H1 (cell line): Measurements from ENCODE around the gene PIGH. TPM values are rescaled to one million over a fixed set of nuclear protein-coding genes. Genes with fewer than 3 reads are reported as not detected.

Experiments
- CTCF ChIA-PET: fragments of 300-600 bp; sonication (Branson Sonifier 250); formaldehyde crosslinking; loops from one replicate; lab custom pipeline; 2021; ENCODE audit not compliant: partially characterized antibody; lab: Charles Lee
- POLR2A ChIA-PET: fragments of 300-600 bp; sonication (Branson Sonifier 250); formaldehyde crosslinking; loops from one replicate; lab custom pipeline; 2021; ENCODE audit warnings: inconsistent platforms; ENCODE audit not compliant: partially characterized antibody; lab: Charles Lee
- DNase-seq, 2 experiments: peaks; one replicate each; pipeline versions ENCODE4 v3.0.0 to v3.0.0-alpha.2; 2010 to 2022; ENCODE audit warnings: low spot score in 2 of 2, low read depth in 1 of 2, mixed read lengths in 1 of 2
- FAIRE-seq: peaks from 2 replicates; lab custom pipeline; 2011; peaks lifted over from hg19 to GRCh38; lab: Jason Lieb, UNC
- H2AFZ ChIP-seq: 2 replicates; pipeline ENCODE4 v1.8.1; 2012; ENCODE audit warnings: low read length, inconsistent platforms
- H2AK5ac ChIP-seq: 2 replicates; pipeline ENCODE4 v1.6.1; 2013; ENCODE audit warnings: low read depth, low read length
- H2BK120ac ChIP-seq: replicated peaks from 2 replicates; pipeline ENCODE3; 2013; ENCODE audit warnings: low read depth, low read length, inconsistent platforms
- H2BK12ac ChIP-seq: 2 replicates; pipeline ENCODE4 v1.6.1; 2013; ENCODE audit warnings: low read depth, low read length
- H2BK15ac ChIP-seq: 2 replicates; pipeline ENCODE4 v1.6.1; 2013; ENCODE audit warnings: low read length
- H2BK20ac ChIP-seq: 2 replicates; pipeline ENCODE4 v1.6.1; 2013; ENCODE audit warnings: low read length
- H2BK5ac ChIP-seq: 2 replicates; pipeline ENCODE4 v1.6.1; 2013; ENCODE audit warnings: low read depth, low read length
- H3K14ac ChIP-seq: 2 replicates; pipeline ENCODE4 v1.6.1; 2013; ENCODE audit warnings: inconsistent platforms; ENCODE audit not compliant: insufficient read length
- H3K18ac ChIP-seq: 2 replicates; pipeline ENCODE4 v1.6.1; 2013; ENCODE audit warnings: low read length; ENCODE audit errors: extremely low read depth
- H3K23ac ChIP-seq: 2 replicates; pipeline ENCODE4 v1.6.1; 2013; ENCODE audit warnings: inconsistent platforms; ENCODE audit not compliant: insufficient read length
- H3K23me2 ChIP-seq: 2 replicates; pipeline ENCODE4 v1.6.1; 2013; ENCODE audit warnings: low read depth, low read length
- H3K27ac ChIP-seq: 2 replicates; pipeline ENCODE4 v1.6.1; 2011; ENCODE audit warnings: low read depth, low read length, inconsistent platforms
- H3K27me3 ChIP-seq, 4 experiments: replicated peaks in 1 of 4; 1 replicate in 1 of 4; 2 replicates in 3 of 4; pipeline versions ENCODE4 v1.6.1 to v1.8.1; 2011 to 2013; ENCODE audit warnings: low read length in 3 of 4, mild to moderate bottlenecking in 3 of 4, inconsistent platforms in 2 of 4, mixed read lengths in 2 of 4, moderate library complexity in 1 of 4; ENCODE audit not compliant: control insufficient read depth in 3 of 4, insufficient read depth in 3 of 4; ENCODE audit errors: extremely low read depth in 1 of 4
- H3K36me3 ChIP-seq, 4 experiments: 2 replicates each; pipeline versions ENCODE4 v1.6.1 to v1.8.1; 2011 to 2013; ENCODE audit warnings: mild to moderate bottlenecking in 4 of 4, low read length in 3 of 4, moderate library complexity in 2 of 4, control low read depth in 1 of 4, inconsistent platforms in 1 of 4; ENCODE audit not compliant: insufficient read depth in 4 of 4, control insufficient read depth in 2 of 4
- H3K4ac ChIP-seq: replicated peaks from 2 replicates; pipeline ENCODE3; 2013; ENCODE audit warnings: low read length, low read depth, mixed read lengths, inconsistent platforms; ENCODE audit not compliant: insufficient read length
- H3K4me1 ChIP-seq, 4 experiments: replicated peaks in 1 of 4; 1 replicate in 1 of 4; 2 replicates in 3 of 4; pipeline versions ENCODE4 v1.6.1 to v1.8.1; 2011 to 2013; ENCODE audit warnings: low read length in 3 of 4, inconsistent platforms in 2 of 4, mixed read lengths in 1 of 4; ENCODE audit not compliant: insufficient read depth in 4 of 4, control insufficient read depth in 3 of 4
- H3K4me2 ChIP-seq, 2 experiments: 2 replicates each; pipeline versions ENCODE4 v1.6.1 to v1.8.1; 2011 to 2013; ENCODE audit warnings: low read depth in 2 of 2, low read length in 2 of 2, control low read depth in 1 of 2, inconsistent platforms in 1 of 2, mild to moderate bottlenecking in 1 of 2; ENCODE audit not compliant: insufficient read depth in 1 of 2
- H3K4me3 ChIP-seq, 4 experiments: fragments of 200-600, 300-600 bp in 1 of 4; sonication (generic), shearing (Covaris generic), sonication (Bioruptor Twin) in 1 of 4; 2 replicates each; pipeline versions ENCODE4 v1.5.1 to v1.8.1; 2011 to 2016; ENCODE audit warnings: low read length in 4 of 4, low read depth in 3 of 4, control low read depth in 2 of 4, inconsistent platforms in 2 of 4, mild to moderate bottlenecking in 2 of 4, mixed read lengths in 1 of 4, moderate library complexity in 1 of 4; ENCODE audit not compliant: insufficient read depth in 2 of 4; ENCODE audit errors: extremely low read depth in 1 of 4
- H3K56ac ChIP-seq: replicated peaks from 2 replicates; pipeline ENCODE3; 2013; ENCODE audit warnings: low read depth, mild to moderate bottlenecking, mixed read lengths, low read length, inconsistent platforms; ENCODE audit not compliant: insufficient read length
- H3K79me1 ChIP-seq: 2 replicates; pipeline ENCODE4 v1.6.1; 2013; ENCODE audit warnings: low read depth, low read length, control low read depth
- H3K79me2 ChIP-seq, 2 experiments: 2 replicates each; pipeline versions ENCODE4 v1.6.1 to v1.8.1; 2012 to 2013; ENCODE audit warnings: low read length in 2 of 2, mild to moderate bottlenecking in 2 of 2, inconsistent platforms in 1 of 2; ENCODE audit not compliant: insufficient read depth in 2 of 2, control insufficient read depth in 1 of 2
- H3K9ac ChIP-seq, 4 experiments: replicated peaks in 1 of 4; 1 replicate in 1 of 4; 2 replicates in 3 of 4; pipeline versions ENCODE4 v1.6.1 to v1.8.1; 2011 to 2013; ENCODE audit warnings: low read depth in 3 of 4, low read length in 3 of 4, control low read depth in 2 of 4, mild to moderate bottlenecking in 2 of 4, moderate library complexity in 2 of 4, inconsistent platforms in 1 of 4; ENCODE audit errors: extremely low read depth in 1 of 4
- H3K9me3 ChIP-seq, 2 experiments: 2 replicates each; pipeline versions ENCODE4 v1.6.1 to v1.8.1; 2012 to 2013; ENCODE audit warnings: mild to moderate bottlenecking in 2 of 2, moderate library complexity in 2 of 2, control low read depth in 1 of 2, inconsistent platforms in 1 of 2, low read depth in 1 of 2, low read length in 1 of 2, mixed read lengths in 1 of 2; ENCODE audit not compliant: insufficient read depth in 2 of 2
- H4K20me1 ChIP-seq, 2 experiments: replicated peaks in 1 of 2; 2 replicates each; pipeline versions ENCODE3 to v1.8.1; 2011 to 2013; ENCODE audit warnings: inconsistent platforms in 2 of 2, low read length in 2 of 2, mild to moderate bottlenecking in 1 of 2; ENCODE audit not compliant: insufficient read depth in 2 of 2, control insufficient read depth in 1 of 2
- H4K5ac ChIP-seq: 2 replicates; pipeline ENCODE4 v1.6.1; 2013; ENCODE audit warnings: low read length, low read depth, mixed read lengths, inconsistent platforms; ENCODE audit not compliant: insufficient read length
- H4K8ac ChIP-seq: 2 replicates; pipeline ENCODE4 v1.8.0; 2013; ENCODE audit warnings: mild to moderate bottlenecking, moderate library complexity, low read length, inconsistent platforms; ENCODE audit not compliant: insufficient read depth; ENCODE audit errors: extremely low read depth
- H4K91ac ChIP-seq: replicated peaks from 2 replicates; pipeline ENCODE3; 2013; ENCODE audit warnings: low read length, mixed read lengths, inconsistent platforms; ENCODE audit not compliant: insufficient read length
- ATF2 ChIP-seq: IDR thresholded peaks from 2 replicates; pipeline ENCODE4 v1.6.1; 2012; ENCODE audit warnings: low read length, inconsistent platforms
- CBX5 ChIP-seq: fragments of 300-800, 300-1000 bp; sonication (generic); IDR thresholded peaks from 2 replicates; pipeline ENCODE4 v1.7.1; 2016; ENCODE audit warnings: antibody characterized with exemption, low read length, low read depth
- HDAC6 ChIP-seq: IDR thresholded peaks from one replicate; pipeline ENCODE4 v1.7.1; 2012; ENCODE audit warnings: low read depth, mild to moderate bottlenecking, inconsistent platforms, low read length, moderate library complexity
- SIX5 ChIP-seq: IDR thresholded peaks from 2 replicates; pipeline ENCODE4 v1.6.1; 2011; ENCODE audit warnings: mild to moderate bottlenecking, low read depth, low read length
- TAF7 ChIP-seq: optimal IDR thresholded peaks from 2 replicates; pipeline ENCODE3; 2011; ENCODE audit warnings: low read depth, mild to moderate bottlenecking, inconsistent platforms, low read length, moderate library complexity, borderline replicate concordance
- WGBS, 2 experiments: shearing (Covaris generic) in 1 of 2; methylation state at CpG; one replicate each; pipeline versions ENCODE4 v1.1.6 to v1.1.7; 2013 to 2015; ENCODE audit warnings: low lambda C conversion rate in 2 of 2, mixed read lengths in 2 of 2, inconsistent platforms in 1 of 2, low coverage in 1 of 2, missing lambda C conversion rate in 1 of 2; ENCODE audit not compliant: insufficient replicate concordance in 2 of 2, insufficient coverage in 1 of 2, insufficient read length in 1 of 2; ENCODE audit errors: extremely low coverage in 1 of 2, missing lambda C conversion rate in 1 of 2; 5-methylcytosine and 5-hydroxymethylcytosine counted together
- polyA plus RNA-seq, 7 experiments: library from polyadenylated mRNA; depleted of rRNA in 3 of 7; stranded (reverse) in 5 of 7; unstranded in 2 of 7; fragments of >200 nt in 5 of 7; fragments of 200-250 nt in 2 of 7; gene quantifications; 1 replicate in 5 of 7; 2 replicates in 1 of 7; 4 replicates in 1 of 7; pipeline versions ENCODE4 v1.2.1 to v1.2.3, GENCODE V29; 2011 to 2013; ENCODE audit warnings: missing spikeins in 2 of 7, mixed read lengths in 2 of 7
- total RNA-seq: library from RNA; stranded (reverse); fragmentation: NEBNext Ultra II Directional; extraction: Animal tissue kit (Norgen Biotek cat#: 25700); gene quantifications from 2 replicates; pipeline ENCODE4 v1.2.1, GENCODE V29; 2021

Gene PIGH
- total and polyA plus RNA-seq, 2 of the 8 experiments (the other 6 are each of a cell fraction or from before 2014, with no cell fraction given): 7.2 to 8.6 TPM

- H3K9me3 ChIP-seq: no peaks in the 10 kb centered on the region
- no peak overlapping the region for H2BK20ac ChIP-seq
- POLR2A ChIA-PET: interaction anchor here (1.2 to 2.8 kb wide), 3 partner anchors 28 to 50 kb away, joined by 3 to 10 read pairs (median 9); partner anchors contain the start of genes ARG2 and PLEKHH1
- no peaks in the 10 kb centered on the region for H3K79me1 ChIP-seq
- no peak overlapping the region for H4K91ac ChIP-seq
- H3K56ac ChIP-seq: no peak overlapping the region
- CTCF ChIA-PET: interaction anchor here (0.7 to 28.8 kb wide), 16 partner anchors 13 to 178 kb away, joined by 3 to 924 read pairs (median 8); partner anchors contain the start of genes ARG2, PIGH, PLEK2 and PLEKHH1
- H3K4me1 ChIP-seq: no peaks in the 10 kb centered on the region
- H3K4me3 ChIP-seq: no peak overlapping the region
- H2BK5ac ChIP-seq: no peak overlapping the region
- peaks cover 2 to 3% of the 10 kb centered on the region in 2 experiments for H4K20me1 ChIP-seq
- H3K23ac ChIP-seq: no peak overlapping the region
- H3K79me2 ChIP-seq: no peaks in the 10 kb centered on the region
- no peak overlapping the region for H4K8ac ChIP-seq
- H3K27ac ChIP-seq: no peak overlapping the region; the same call in 1 of the 2 replicates
- H3K18ac ChIP-seq: no peak overlapping the region
- no peak for FAIRE-seq
- H4K5ac ChIP-seq: no peak overlapping the region
- WGBS, 2 experiments: 85% methylated on average over 4 of the region's 4 CpGs; no CpG with 5 or more reads in 1 of the 2 experiments
- 0 out of 8 replicates have a peak, but pooled peaks cover 0 to 3% (median 0%) of the 10 kb centered on the region in 4 experiments for H3K36me3 ChIP-seq
- H3K9ac ChIP-seq: no peak overlapping the region
- H3K4me2 ChIP-seq: no peak overlapping the region
- H3K14ac ChIP-seq: no peak overlapping the region
- H3K23me2 ChIP-seq: no peaks in the 10 kb centered on the region
- H2BK12ac ChIP-seq: no peak overlapping the region
- no peak for DNase-seq
- H3K27me3 ChIP-seq: peaks cover 0 to 2% (median 0%) of the 10 kb centered on the region in 4 experiments; a peak in 1 of 7 replicates
- no peak overlapping the region for H3K4ac ChIP-seq
- H2AK5ac ChIP-seq: no peak overlapping the region
- H2AFZ ChIP-seq: no peak overlapping the region
- H2BK15ac ChIP-seq: no peak overlapping the region
- no peak overlapping the region for H2BK120ac ChIP-seq
- no peak for TF ChIP-seq SIX5
- TF ChIP-seq ATF2: no peak
- TF ChIP-seq CBX5: no peak
- no peak for TF ChIP-seq TAF7
- no peak for TF ChIP-seq HDAC6
Observed at GRCh38 chr14:67569651-67570290, 30.3 kb downstream of the PIGH start.
